Glutamatergic neuron (in vitro differentiated cells): ENCODE results near the gene PARM1. TPM values are rescaled to one million over a fixed set of nuclear protein-coding genes. Genes with fewer than 3 reads are reported as not detected.

Experiments
- DNase-seq: peaks from one replicate; pipeline ENCODE4 v3.0.0; 2022
- H3K27ac Mint-ChIP-seq: one replicate; pipeline ENCODE4 v1.8.0; 2020; ENCODE audit warnings: mild to moderate bottlenecking, mixed read lengths, inconsistent platforms; ENCODE audit not compliant: unreplicated experiment
- H3K27me3 Mint-ChIP-seq: one replicate; pipeline ENCODE4 v1.8.0; 2020; ENCODE audit warnings: mild to moderate bottlenecking, moderate library complexity, mixed read lengths, inconsistent platforms; ENCODE audit not compliant: unreplicated experiment
- H3K36me3 Mint-ChIP-seq: one replicate; pipeline ENCODE4 v1.8.0; 2020; ENCODE audit warnings: mild to moderate bottlenecking, mixed read lengths, inconsistent platforms; ENCODE audit not compliant: unreplicated experiment
- H3K4me1 Mint-ChIP-seq: one replicate; pipeline ENCODE4 v1.8.0; 2020; ENCODE audit warnings: mild to moderate bottlenecking, low read depth, mixed read lengths, inconsistent platforms; ENCODE audit not compliant: unreplicated experiment
- H3K4me3 Mint-ChIP-seq: one replicate; pipeline ENCODE4 v1.8.0; 2020; ENCODE audit warnings: mild to moderate bottlenecking, mixed read lengths, inconsistent platforms; ENCODE audit not compliant: unreplicated experiment
- H3K9me3 Mint-ChIP-seq: one replicate; pipeline ENCODE4 v1.8.0; 2020; ENCODE audit warnings: mild to moderate bottlenecking, moderate library complexity, mixed read lengths, inconsistent platforms; ENCODE audit not compliant: unreplicated experiment
- total RNA-seq: library from RNA; stranded (reverse); fragmentation: NEBNext Ultra II Directional; extraction: Animal tissue kit (Norgen Biotek cat#: 25700); gene quantifications from one replicate; pipeline ENCODE4 v1.2.1, GENCODE V29; 2021; ENCODE audit not compliant: unreplicated experiment
- TF ChIP-seq, protein P1 (sequence below): fragments of 200-600 bp; sonication (generic); IDR thresholded peaks from one replicate; pipeline ENCODE4 v1.5.0; 2021; ENCODE audit not compliant: partially characterized antibody, unreplicated experiment

Gene PARM1
- total RNA-seq, 1 donor from 2014 or later, result 94.3 TPM

GRCh38 chr4:74934888-74935287 lies 2.0 kb downstream of the PARM1 start:
- H3K36me3 Mint-ChIP-seq, result no peaks in the 10 kb centered on the region
- peak overlapping the region; percentile 92 for H3K27ac Mint-ChIP-seq
- peak overlapping the region; percentile 97 for H3K4me3 Mint-ChIP-seq
- DNase-seq, result peak; percentile 74
- TF ChIP-seq, protein P1, sequence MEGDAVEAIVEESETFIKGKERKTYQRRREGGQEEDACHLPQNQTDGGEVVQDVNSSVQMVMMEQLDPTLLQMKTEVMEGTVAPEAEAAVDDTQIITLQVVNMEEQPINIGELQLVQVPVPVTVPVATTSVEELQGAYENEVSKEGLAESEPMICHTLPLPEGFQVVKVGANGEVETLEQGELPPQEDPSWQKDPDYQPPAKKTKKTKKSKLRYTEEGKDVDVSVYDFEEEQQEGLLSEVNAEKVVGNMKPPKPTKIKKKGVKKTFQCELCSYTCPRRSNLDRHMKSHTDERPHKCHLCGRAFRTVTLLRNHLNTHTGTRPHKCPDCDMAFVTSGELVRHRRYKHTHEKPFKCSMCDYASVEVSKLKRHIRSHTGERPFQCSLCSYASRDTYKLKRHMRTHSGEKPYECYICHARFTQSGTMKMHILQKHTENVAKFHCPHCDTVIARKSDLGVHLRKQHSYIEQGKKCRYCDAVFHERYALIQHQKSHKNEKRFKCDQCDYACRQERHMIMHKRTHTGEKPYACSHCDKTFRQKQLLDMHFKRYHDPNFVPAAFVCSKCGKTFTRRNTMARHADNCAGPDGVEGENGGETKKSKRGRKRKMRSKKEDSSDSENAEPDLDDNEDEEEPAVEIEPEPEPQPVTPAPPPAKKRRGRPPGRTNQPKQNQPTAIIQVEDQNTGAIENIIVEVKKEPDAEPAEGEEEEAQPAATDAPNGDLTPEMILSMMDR, result no peak
- peaks cover 7% of the 10 kb centered on the region for H3K27me3 Mint-ChIP-seq
- peaks cover 20% of the 10 kb centered on the region for H3K9me3 Mint-ChIP-seq
- H3K4me1 Mint-ChIP-seq, result peaks cover 8% of the 10 kb centered on the region

GRCh38 chr4:74941123-74941522 lies 8.2 kb downstream of the PARM1 start:
- no peak overlapping the region for H3K4me3 Mint-ChIP-seq
- H3K27ac Mint-ChIP-seq, result no peak overlapping the region
- DNase-seq, result no peak
- H3K36me3 Mint-ChIP-seq, result peaks cover 8% of the 10 kb centered on the region
- H3K9me3 Mint-ChIP-seq, result peaks cover 1% of the 10 kb centered on the region
- peaks cover 3% of the 10 kb centered on the region for H3K4me1 Mint-ChIP-seq
- no peaks in the 10 kb centered on the region for H3K27me3 Mint-ChIP-seq
- TF ChIP-seq, protein P1, result no peak

DNA sequence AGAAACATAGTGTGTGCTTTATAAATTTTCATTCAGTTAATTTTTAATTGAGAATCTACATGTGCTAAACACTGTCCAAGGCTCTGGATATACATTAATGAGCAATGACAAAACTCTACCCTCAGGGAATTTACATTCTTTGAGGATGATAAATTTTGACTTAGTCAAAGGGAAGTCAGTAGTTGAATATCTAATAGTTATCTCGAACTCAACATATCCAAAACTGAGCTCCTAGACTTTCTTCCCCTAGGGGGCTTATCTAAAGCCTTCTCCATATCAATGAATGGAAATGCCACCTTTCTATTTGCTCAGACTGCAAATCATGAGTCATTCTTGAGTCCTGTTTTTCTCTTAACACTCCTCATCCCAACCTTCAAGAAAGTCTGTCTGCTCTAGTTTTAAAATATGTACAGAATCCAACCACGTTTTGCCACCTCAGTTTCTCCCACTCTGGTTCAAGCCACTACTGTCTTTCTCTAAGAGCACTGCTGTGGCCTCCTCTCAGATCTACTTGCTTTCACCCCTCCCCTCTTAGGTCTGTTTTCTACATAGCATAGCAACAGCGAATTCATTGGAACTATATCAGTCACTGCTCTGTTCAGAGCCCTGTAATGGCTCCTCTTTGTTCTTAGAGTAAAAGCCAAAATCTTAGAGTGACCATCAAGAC lies 9.5 kb downstream of the PARM1 start:
- H3K9me3 Mint-ChIP-seq, result no peaks in the 10 kb centered on the region
- H3K36me3 Mint-ChIP-seq, result peaks cover 8% of the 10 kb centered on the region
- peaks cover 2% of the 10 kb centered on the region for H3K4me1 Mint-ChIP-seq
- no peak overlapping the region for H3K4me3 Mint-ChIP-seq
- H3K27ac Mint-ChIP-seq, result no peak overlapping the region
- no peak for DNase-seq
- no peaks in the 10 kb centered on the region for H3K27me3 Mint-ChIP-seq
- TF ChIP-seq, protein P1, result no peak

GRCh38 chr4:74942918-74943253 lies 10.0 kb downstream of the PARM1 start:
- Mint-ChIP-seq H3K27me3 (no peaks in the 10 kb centered on the region), H3K9me3 (no peaks in the 10 kb centered on the region), H3K27ac (no peak overlapping the region), H3K36me3 (peaks cover 8% of the 10 kb centered on the region), H3K4me3 (no peak overlapping the region), H3K4me1 (peaks cover 2% of the 10 kb centered on the region)
- no peak for DNase-seq
- TF ChIP-seq, protein P1, result no peak

DNA sequence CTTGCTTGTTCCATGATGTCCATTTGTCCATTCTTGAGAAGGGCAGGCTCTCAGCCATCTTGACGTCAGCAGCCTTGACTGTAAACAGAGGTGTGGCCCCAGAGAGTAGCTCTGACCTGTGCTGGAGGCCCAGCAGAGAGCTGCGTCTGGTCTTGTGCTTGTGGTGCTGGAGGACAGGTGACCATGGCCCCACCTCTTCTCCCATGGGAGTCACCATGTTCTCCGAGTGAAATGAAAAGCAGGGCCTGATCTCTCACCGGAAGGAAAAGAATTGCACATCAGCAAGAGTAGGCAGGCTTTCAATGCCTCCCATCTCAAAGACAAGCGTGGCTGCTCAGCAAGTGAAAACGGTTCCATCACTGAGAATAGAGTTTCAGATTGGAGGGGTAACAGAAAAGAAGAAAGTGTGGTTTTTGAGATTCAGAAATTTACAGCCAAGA lies 11.5 kb downstream of the PARM1 start:
- DNase-seq, result no peak
- peaks cover 8% of the 10 kb centered on the region for H3K36me3 Mint-ChIP-seq
- TF ChIP-seq, protein P1, result no peak
- H3K9me3 Mint-ChIP-seq, result no peaks in the 10 kb centered on the region
- peaks cover 2% of the 10 kb centered on the region for H3K4me1 Mint-ChIP-seq
- no peaks in the 10 kb centered on the region for H3K27me3 Mint-ChIP-seq
- H3K27ac Mint-ChIP-seq, result no peak overlapping the region
- no peak overlapping the region for H3K4me3 Mint-ChIP-seq
